Suppressor macrophage treated with lipopolysaccharide for 4 hours (primary cell): ENCODE data around the gene DDX10.
"Not testable (repeated sequence)": the region's sequence is repeated elsewhere in the genome, so short reads cannot be mapped to it uniquely, and the experiment has no call there.

Experiments
- DNase-seq: peaks from one replicate; pipeline ENCODE4 v3.0.0-alpha.2; 2020

DDX10 gene

DNA sequence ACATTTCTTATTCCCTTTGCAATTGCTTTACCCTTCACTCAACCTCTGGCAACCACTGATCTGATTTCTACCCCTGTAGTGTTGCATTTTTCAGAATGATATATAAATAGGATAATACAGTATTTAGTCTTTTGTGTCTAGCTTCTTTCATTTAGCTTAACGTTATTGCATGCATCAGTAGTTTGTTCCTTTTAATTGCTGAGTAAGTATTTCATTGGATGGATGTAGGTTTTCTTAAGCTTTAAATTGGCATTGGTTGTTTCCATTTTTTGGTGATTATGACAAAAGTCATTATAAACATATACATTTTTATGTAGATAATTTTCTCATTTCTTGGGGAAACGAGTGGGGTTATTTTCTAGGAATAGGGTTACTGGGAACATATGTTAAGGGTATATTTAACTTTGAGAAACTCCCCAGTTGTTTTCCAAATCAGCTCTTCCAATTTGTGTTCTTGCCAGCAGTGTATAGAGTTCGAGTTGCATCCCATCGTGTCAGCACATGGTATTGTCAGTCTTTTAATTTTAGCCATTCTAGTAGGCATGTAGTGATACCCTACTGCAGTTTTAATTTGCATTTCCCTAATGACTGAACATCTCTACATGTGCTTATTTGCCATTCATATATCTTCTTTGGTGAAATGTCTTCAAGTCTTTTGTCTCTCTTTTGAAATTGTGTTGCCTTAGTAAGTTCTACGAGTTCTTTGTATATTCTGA is 60.3 kb downstream of the DDX10 start:
- no peak for DNase-seq

GRCh38 chr11:108726077-108726800 is 61.4 kb downstream of the DDX10 start:
- DNase-seq, result no peak

DNA sequence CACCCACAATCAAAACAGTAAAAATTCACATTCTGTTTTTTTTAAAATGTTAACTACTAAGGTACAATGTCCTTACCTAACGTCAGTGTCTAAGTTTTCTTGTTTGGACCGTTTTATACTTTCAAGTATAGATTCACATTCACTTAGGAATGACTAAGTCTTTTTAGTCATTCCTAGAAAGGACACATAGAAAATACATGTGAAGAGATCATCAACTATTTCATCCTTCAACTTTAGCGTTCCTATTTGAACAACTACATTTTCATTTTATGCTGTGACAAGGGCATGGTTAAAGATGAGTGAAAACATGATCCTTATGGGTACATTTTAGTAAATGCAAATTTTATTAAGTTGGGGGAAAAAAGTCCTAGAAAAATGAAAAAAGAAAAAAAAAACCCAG is 62.8 kb downstream of the DDX10 start:
- no peak for DNase-seq

DNA sequence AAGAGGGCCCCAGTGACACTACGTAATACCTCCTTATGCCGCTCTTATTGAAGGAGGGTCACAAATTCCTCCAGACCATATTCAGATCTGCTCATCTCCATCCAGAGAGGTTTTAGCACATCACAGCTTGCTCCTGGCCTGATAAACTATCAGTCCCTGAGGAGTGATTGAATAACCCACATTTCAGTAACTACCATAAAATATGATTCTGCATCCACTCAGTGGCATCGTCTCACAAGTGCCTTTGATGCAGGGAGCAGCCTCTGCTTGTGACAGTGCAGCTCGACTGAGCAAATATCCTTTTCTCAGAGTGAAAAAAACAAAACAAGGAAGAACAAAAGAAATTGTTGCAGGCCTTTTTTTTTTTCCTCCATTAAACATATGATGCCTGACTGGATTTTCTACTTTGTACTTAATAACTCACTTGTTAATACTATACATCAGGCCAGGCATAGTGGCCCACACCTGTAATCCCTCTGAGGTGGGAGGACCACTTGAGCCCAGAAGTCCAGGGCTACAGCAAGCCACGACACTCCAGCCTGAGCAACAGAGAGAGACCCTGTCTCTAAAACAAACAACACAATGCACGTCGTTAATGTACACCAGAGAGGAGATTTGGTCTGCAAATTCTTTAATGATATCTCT is 64.5 kb downstream of the DDX10 start:
- no peak for DNase-seq

DNA sequence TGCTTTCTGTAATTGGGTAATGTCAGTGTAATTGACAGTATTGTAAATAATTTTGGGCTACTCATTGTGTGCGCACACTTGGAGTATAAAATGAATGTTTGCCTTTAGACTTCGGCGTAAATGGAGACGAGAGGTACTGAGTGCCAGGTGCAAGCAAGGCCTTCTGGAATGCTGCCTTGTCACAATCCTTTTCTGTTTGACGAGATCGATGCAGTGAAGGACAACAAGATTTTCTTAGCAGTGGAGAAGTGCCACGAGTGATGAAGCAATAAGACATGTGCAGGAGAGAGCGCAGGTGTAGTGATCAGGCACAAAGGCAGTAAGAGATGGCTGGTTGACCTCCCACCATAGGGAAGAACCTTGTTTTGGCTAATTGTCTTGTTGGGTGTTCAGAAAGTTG is 67.5 kb downstream of the DDX10 start:
- DNase-seq, result no peak

- DNase-seq, result peak; percentile 85
Observed at GRCh38 chr11:108733479-108734116, 68.7 kb downstream of the DDX10 start.

- DNase-seq, result no peak
Observed at GRCh38 chr11:108734283-108734682, 69.4 kb downstream of the DDX10 start.

GRCh38 chr11:108734956-108735559 is 70.2 kb downstream of the DDX10 start:
- peak; percentile 47 for DNase-seq

GRCh38 chr11:108740132-108740531 is 75.3 kb downstream of the DDX10 start:
- DNase-seq, result not testable (repeated sequence)

DNA sequence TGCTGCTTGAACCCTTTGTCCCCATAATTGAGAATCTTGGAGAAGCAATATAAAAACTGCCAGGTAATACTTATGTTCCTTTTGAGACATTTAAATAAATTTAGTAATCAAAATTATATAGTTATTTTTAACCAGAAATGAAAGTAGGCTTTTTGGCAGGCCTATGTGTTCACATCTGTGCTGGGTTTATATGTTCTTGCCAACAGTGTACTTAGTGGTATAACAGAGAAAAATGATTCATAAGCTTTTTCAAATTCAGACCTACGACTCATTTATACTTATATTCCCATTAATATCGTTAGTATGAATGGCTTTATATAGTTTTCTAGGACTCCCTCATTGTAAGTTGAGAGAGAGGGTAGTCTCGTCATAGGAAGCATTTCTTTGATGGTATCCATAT is 79.0 kb downstream of the DDX10 start:
- DNase-seq, result no peak

GRCh38 chr11:108748968-108749367 is 84.1 kb downstream of the DDX10 start:
- DNase-seq, result no peak

DNA sequence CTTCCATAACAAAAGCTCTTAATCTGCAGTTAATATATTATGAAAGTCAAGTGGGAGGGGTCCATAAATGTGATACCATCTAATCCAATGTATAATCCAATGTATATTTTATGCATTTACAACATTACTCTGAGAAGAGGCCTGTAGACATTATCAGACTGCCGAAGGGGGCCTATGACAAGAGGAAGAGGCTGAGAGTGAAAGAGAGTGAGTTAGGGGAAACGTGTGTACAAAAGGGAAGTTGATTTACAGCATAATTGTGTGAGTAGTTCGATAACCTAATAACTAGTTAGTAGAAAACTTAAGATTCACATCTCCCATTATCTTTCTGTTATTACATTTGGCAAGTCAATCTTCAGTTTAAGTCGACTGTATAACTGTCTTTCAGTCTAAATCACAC is 86.6 kb downstream of the DDX10 start:
- peak; percentile 5 for DNase-seq

DNA sequence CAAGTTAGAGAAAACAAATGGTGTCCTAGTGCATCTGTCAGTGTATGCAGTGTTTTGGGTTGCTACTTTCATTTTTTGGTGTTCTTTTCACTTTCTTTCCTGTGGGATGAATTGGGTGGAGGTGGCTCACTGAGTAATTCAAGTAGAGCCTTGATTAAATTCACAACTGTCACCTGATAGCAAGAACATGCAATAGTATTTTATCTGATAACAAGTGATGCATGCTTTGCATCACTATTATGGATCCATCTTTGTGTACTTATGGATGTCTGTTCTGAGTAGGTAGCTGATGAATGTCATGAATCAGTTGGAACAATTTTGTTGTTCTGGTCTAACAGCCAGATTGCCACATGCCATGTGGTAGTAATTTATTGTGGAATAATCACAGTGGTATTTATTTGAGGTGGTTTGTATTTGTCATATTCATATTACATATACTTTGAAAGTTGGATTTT is 87.5 kb downstream of the DDX10 start:
- no peak for DNase-seq

DNA sequence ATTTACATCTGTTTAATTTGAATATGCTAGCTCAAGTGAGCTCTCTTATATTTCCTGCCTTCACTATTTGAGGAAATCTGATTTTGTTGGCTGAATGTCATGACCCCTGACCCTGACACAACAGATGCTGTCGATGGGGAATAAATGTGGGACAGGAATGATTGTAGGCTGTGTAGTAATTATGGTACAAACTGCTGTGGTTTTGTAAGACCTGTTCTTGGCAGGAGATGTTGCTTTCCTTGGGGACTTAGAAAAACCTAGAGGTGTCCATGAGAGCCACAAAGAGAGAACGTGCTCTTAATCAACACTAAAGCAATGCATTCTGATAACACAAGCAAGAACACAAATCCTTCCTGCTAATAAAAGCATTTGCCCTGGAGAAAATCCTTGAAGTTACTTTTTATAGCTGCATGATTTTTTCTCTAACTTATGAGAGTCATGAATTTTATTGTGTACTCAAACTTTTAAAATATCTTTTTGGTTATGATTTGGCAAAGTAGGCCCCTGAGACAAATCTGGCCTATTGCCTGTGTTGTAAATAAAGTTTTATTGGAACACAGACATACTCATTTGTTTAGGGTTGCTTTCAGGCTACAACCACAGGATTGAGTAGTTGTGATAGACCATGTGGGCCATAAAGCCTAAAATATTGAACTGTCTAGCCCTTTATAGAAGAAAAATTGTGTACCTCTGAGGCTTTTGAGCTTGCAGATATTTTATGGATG is 90.2 kb downstream of the DDX10 start:
- DNase-seq, result no peak

DNA sequence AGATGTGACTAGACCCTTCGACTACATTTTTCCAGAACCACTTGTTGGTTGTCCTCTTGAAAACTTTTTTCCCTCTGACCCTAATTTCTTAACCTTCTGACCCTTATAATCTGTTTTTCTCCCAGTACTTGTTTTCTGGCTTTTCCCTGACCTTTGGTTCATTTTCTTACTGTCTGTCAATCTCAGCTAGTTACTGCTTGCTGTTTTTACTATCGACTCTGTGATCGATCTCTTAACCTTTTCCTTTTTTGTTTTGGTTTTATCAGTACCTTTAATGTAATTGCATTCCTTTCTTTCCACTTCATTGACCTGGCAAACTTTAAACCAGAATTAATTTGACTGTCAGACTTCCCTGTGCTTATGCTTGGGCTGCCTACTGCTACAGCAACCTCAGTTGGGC is 92.8 kb downstream of the DDX10 start:
- DNase-seq, result no peak

- DNase-seq, result no peak
Observed at GRCh38 chr11:108758458-108758857, 93.6 kb downstream of the DDX10 start.

DNA sequence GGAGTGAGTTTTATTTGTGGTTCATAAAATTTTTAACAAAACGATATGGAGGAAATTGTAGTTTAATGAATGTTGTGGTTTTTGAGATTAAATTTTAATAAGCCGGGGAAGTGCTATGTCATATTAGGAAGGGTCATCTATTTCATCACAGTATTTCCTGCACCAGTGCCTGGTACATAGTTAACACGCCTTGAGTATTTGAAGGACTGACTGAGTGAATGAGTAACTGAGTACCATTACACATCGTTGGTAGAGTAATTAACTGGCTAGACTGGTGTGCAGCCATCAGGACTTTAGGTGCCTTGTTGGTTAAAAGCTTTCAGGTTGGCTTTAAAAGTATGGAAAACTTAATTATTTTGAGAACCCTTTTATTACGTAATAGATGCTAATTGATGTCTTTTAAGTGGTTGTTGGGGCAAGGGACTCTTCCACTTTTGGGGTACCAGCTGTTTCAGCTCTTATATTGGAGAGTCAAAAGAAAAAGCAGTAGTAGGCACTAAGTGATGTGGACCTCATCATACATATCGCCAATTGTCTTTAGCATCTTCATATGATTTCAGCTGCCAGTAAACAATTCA is 101.8 kb downstream of the DDX10 start:
- DNase-seq, result no peak

DNA sequence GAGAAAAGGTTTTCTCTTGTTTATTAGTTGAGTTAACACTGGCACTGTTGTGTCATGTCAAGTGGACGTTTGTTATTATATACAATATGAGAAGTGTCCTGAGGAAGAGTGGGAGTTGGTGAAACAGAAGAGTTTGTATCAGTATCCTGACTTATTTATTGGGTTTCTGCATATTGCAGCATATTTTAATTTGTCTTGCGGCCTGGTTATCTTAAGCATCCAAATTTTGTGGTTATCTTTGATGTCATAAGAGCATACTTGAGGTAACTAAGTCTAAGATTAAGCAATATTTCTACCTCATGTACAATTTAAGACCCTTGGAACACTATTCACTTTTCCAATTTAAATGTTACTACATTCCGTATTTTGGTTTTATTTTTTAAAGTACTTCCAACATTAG is 103.5 kb downstream of the DDX10 start:
- DNase-seq, result no peak

DNA sequence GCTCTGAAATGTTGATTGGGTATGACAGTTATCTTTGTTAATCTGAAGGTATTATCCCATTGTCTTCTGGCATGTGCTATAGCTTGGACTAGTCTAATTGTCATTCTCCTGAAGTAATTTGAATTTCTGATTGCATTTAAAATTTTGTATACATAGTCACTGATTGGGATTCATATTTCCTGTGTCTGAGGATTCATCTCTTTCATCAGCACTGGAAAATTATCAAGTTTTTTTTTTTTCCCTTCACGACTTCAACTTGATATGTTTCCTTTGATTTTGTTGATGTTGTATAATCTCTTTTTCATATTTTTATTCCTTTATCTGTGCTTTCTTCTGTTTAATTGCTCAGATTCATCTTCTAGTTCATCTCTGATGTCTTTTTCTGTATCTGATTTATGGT is 104.1 kb downstream of the DDX10 start:
- no peak for DNase-seq

GRCh38 chr11:108774037-108774730 is 109.3 kb downstream of the DDX10 start:
- no peak for DNase-seq

DNA sequence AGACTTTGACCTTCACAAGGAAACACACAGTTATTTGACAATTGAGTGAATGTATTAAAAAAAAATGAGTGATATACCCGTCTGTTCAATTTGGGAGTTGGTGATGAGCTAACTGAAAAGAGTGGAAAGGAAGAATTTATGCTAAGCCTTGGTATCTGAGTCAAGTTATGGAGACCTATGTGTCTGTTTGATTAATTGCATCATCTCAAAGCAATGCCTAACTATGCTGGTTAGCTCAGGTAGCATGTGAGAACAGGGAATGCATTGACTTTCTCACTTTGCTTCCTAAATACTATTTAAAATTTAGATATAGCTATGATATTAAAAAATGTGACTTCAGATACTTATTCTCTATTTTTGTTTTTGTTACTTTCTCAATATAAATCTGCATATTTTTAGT is 110.5 kb downstream of the DDX10 start:
- DNase-seq, result no peak
